ENCODE data around the gene REEP5. TPM values are rescaled to one million over a fixed set of nuclear protein-coding genes. Genes with fewer than 3 reads are reported as not detected.
A peak's percentile ranks its signal among the peaks of the same experiment; 100 is the strongest.

REEP5 gene
- total RNA-seq, 1 donor from 2014 or later, result 17.1 TPM

GRCh38 chr5:112930082-112930344, 8.0 kb upstream of the REEP5 start:
- no peaks in the 10 kb centered on the region for H3F3A ChIP-seq (ENCODE audit: low read depth)
- H3K27me3 Mint-ChIP-seq (ENCODE audit: insufficient read depth, low read depth), result peaks cover 13% of the 10 kb centered on the region
- no peaks in the 10 kb centered on the region for H3K79me2 ChIP-seq (ENCODE audit: low read depth)
- no peak for TF ChIP-seq EZH2 (IDR thresholded peaks at IDR 0.05)
- TF ChIP-seq EZH2phosphoT487 (IDR thresholded peaks at IDR 0.05), result no peak
- no peak for TF ChIP-seq CTCF (IDR thresholded peaks at IDR 0.05)
- no peaks in the 10 kb centered on the region for H3K9me3 ChIP-seq (ENCODE audit: low read depth)
- no peaks in the 10 kb centered on the region for H3K36me3 Mint-ChIP-seq
- no peaks in the 10 kb centered on the region for H3K36me3 ChIP-seq
- H3K4me1 ChIP-seq, result no peaks in the 10 kb centered on the region
- H3K4me1 Mint-ChIP-seq, result peaks cover 12% of the 10 kb centered on the region
- no peaks in the 10 kb centered on the region for H4K20me1 ChIP-seq (ENCODE audit: low read depth)
- no peak overlapping the region for H3K4me3 ChIP-seq
- no peak overlapping the region for H3K4me3 Mint-ChIP-seq
- H3K9me3 Mint-ChIP-seq, result no peaks in the 10 kb centered on the region
- no peak overlapping the region for H3K27ac ChIP-seq
- H3K9ac ChIP-seq, result no peak overlapping the region
- no peak overlapping the region for H2AFZ ChIP-seq (replicated peaks)
- no peaks in the 10 kb centered on the region for H3K27me3 ChIP-seq
- no peak overlapping the region for H3K27ac Mint-ChIP-seq
- no peak overlapping the region for H3K4me2 ChIP-seq
- DNase-seq (ENCODE audit: low spot score), result no peak

GRCh38 chr5:112929336-112930081, 7.5 kb upstream of the REEP5 start:
- H3K4me1 ChIP-seq, result no peaks in the 10 kb centered on the region
- no peak overlapping the region for H3K27ac Mint-ChIP-seq
- H3K9me3 ChIP-seq (ENCODE audit: low read depth), result no peaks in the 10 kb centered on the region
- no peak overlapping the region for H3K9ac ChIP-seq
- no peaks in the 10 kb centered on the region for H3K36me3 ChIP-seq
- H3K27me3 Mint-ChIP-seq (ENCODE audit: insufficient read depth, low read depth), result peaks cover 13% of the 10 kb centered on the region
- H3K79me2 ChIP-seq (ENCODE audit: low read depth), result no peaks in the 10 kb centered on the region
- no peak overlapping the region for H3K4me3 ChIP-seq
- H3K36me3 Mint-ChIP-seq, result no peaks in the 10 kb centered on the region
- TF ChIP-seq CTCF (IDR thresholded peaks at IDR 0.05), result no peak
- no peak for TF ChIP-seq EZH2 (IDR thresholded peaks at IDR 0.05)
- TF ChIP-seq EZH2phosphoT487 (IDR thresholded peaks at IDR 0.05), result no peak
- no peak overlapping the region for H3K4me3 Mint-ChIP-seq
- H3K4me1 Mint-ChIP-seq, result peaks cover 12% of the 10 kb centered on the region
- no peaks in the 10 kb centered on the region for H3F3A ChIP-seq (ENCODE audit: low read depth)
- no peak for DNase-seq (ENCODE audit: low spot score)
- no peaks in the 10 kb centered on the region for H4K20me1 ChIP-seq (ENCODE audit: low read depth)
- H2AFZ ChIP-seq (replicated peaks), result no peak overlapping the region
- no peaks in the 10 kb centered on the region for H3K27me3 ChIP-seq
- H3K27ac ChIP-seq, result no peak overlapping the region
- H3K9me3 Mint-ChIP-seq, result no peaks in the 10 kb centered on the region
- no peak overlapping the region for H3K4me2 ChIP-seq

GRCh38 chr5:112923988-112924387, 2.0 kb upstream of the REEP5 start:
- H3K27me3 Mint-ChIP-seq (ENCODE audit: insufficient read depth, low read depth), result peaks cover 16% of the 10 kb centered on the region
- H3K9me3 Mint-ChIP-seq, result no peaks in the 10 kb centered on the region
- no peaks in the 10 kb centered on the region for H4K20me1 ChIP-seq (ENCODE audit: low read depth)
- H3K4me1 ChIP-seq, result peaks cover 9% of the 10 kb centered on the region
- no peak for DNase-seq (ENCODE audit: low spot score)
- no peak overlapping the region for H3K27ac Mint-ChIP-seq
- H3K4me3 Mint-ChIP-seq, result peak overlapping the region; percentile 48
- peaks cover 12% of the 10 kb centered on the region for H3K79me2 ChIP-seq (ENCODE audit: low read depth)
- H2AFZ ChIP-seq (replicated peaks), result no peak overlapping the region
- no peaks in the 10 kb centered on the region for H3K36me3 ChIP-seq
- peaks cover 16% of the 10 kb centered on the region for H3K27me3 ChIP-seq
- H3K36me3 Mint-ChIP-seq, result peaks cover 5% of the 10 kb centered on the region
- no peak overlapping the region for H3K4me2 ChIP-seq
- no peak overlapping the region for H3K27ac ChIP-seq
- peaks cover 15% of the 10 kb centered on the region for H3K4me1 Mint-ChIP-seq
- H3K9ac ChIP-seq, result no peak overlapping the region
- TF ChIP-seq EZH2 (IDR thresholded peaks at IDR 0.05) (no peak), EZH2phosphoT487 (IDR thresholded peaks at IDR 0.05) (no peak), CTCF (IDR thresholded peaks at IDR 0.05) (no peak)
- no peaks in the 10 kb centered on the region for H3K9me3 ChIP-seq (ENCODE audit: low read depth)
- peaks cover 19% of the 10 kb centered on the region for H3F3A ChIP-seq (ENCODE audit: low read depth)
- H3K4me3 ChIP-seq, result no peak overlapping the region

Measured in neural progenitor cell (in vitro differentiated cells).